ENCODE measurements around the gene COBLL1. TPM values are rescaled to one million over a fixed set of nuclear protein-coding genes. Genes with fewer than 3 reads are reported as not detected.
"Not testable (repeated sequence)": the region's sequence is repeated elsewhere in the genome, so short reads cannot be mapped to it uniquely, and the experiment has no call there.

COBLL1 gene
- total RNA-seq, 1 experiment from 2014 or later, result 4.0 TPM

DNA sequence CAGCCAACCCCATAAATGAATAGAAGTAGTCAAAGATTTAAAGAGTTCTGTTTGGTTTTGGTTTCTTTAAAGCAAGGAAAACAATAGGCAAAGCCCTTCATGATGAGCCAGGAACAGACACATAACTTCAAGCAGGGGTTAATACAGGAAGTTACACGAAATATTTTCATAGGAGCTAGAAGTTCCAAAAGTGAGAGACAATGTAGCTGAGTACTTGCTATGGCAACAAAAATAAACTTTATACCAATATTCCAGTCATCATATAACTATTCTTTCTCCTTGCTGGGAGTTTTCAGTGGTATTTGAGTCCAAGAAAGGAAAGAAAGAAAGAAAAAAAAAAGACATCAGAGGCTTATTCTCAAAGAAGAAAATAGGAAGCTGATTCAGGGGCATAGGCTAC lies 56.2 kb downstream of the COBLL1 start:
- peak; percentile 29 for DNase-seq (ENCODE audit: low read depth)

DNA sequence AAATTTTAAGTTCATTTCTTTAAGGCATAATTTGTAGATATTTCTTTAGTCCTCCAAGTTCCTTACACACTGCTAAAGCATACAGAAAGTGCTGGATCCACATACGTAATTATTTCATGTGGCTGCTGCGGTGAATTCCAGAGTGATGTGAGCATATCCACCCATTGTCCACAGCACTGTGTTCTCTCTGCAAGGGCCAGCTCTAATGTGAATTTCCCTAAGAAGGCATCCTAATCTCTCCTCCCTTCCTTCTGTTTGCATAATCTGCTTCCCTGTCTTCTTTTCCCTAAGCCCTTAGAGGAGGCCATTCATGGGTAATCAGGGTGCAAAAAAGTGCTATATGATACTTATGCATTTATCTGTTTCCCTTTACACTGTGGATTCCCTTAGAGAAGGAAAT lies 57.2 kb downstream of the COBLL1 start:
- no peak for DNase-seq (ENCODE audit: low read depth)

DNA sequence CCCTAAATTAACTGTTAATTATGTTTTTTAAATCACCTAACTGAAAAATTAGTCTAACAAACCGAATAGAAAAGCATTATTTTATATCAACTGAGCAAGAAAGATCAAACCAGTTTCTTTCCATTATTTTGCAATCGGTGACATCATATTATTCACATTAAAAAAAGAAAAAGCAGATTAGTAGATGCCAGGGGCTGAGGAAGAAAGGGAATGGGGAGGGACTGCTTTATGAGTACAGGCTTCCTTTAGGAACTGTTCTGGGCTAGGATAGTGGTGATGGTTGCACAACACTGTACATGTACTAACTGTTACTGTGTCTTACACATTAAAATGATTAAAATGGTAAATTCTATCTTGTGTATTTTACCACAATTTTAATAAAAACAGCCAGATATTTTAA lies 59.3 kb downstream of the COBLL1 start:
- DNase-seq (ENCODE audit: low read depth), result peak; percentile 34

- no peak for DNase-seq (ENCODE audit: low read depth)
Observed at GRCh38 chr2:164781394-164781793, 60.2 kb downstream of the COBLL1 start.

DNA sequence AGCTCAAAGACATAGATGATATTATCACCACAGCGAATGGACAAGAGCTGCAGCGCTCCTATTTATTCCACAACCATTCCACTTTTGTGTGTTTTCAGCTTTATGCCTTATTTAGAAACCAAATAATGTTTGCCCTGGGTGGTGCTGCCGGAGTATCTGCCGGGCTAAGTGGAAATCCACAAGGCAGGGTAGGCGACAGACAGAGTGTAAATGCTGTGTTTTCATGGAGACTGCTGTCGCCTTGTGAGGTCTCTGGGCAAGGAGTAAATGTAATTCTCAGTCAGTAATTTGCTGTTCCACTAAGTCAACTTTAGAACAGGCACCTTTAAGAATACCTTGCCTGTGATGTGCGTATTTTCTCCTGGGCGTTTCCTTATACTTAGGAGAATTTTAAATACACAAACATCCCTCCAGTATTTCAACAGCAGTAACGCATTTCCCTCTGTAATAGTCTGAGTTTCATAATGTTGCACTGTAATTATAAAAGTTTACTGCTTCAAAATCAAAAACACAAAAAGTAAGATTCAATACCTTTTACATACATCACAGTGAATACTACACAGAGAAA lies 60.9 kb downstream of the COBLL1 start:
- DNase-seq (ENCODE audit: low read depth), result no peak

DNA sequence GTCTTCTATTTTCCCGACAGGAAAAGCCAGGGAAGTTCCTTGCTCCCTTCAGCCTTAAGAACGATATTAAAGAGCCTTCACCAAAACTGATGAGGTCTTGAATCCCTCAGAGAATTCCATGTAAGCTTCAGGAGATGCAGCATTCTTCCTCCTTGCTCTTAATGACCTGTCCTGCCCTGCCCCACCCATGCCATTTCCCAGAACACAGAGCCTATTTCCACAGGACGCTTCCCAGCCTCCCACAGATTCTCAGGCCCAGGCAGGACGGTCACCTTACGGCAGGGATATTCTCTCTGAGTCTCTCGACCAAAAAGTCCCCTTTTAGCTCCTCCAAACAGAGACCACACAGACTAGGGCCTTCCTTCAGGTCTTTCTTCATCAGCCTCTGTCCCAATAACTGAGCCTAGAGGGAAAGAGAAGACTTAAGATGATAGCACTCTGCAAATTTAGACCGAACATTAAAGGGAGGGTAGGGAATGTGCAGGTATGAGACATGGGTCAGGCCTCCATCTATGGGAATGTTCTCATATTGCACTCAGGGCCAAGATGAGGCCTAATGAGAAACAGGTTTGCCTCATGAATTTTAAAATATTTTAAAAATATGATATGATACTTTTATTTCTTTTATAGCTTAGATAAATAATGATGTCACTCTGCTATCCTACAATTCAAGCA lies 62.1 kb downstream of the COBLL1 start:
- no peak for DNase-seq (ENCODE audit: low read depth)

DNA sequence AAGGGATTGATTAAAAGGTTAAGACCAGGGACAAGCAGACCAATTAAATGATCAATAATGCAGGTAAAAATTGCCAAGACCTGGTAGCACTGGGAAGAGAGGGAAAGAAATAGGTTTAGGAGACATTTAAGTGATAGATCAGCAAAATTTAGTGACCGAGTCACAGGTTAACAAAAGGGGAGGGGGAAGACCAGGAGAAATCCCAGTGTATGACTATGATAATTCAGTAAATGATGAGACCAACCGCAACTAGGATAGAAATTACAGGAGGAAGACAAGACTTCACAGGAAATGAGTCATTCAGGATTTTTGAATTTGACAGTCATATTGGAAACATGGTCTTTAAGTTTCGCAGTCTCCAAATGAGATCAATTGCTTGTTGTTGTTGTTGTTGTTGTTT lies 62.9 kb downstream of the COBLL1 start:
- no peak for DNase-seq (ENCODE audit: low read depth)

DNA sequence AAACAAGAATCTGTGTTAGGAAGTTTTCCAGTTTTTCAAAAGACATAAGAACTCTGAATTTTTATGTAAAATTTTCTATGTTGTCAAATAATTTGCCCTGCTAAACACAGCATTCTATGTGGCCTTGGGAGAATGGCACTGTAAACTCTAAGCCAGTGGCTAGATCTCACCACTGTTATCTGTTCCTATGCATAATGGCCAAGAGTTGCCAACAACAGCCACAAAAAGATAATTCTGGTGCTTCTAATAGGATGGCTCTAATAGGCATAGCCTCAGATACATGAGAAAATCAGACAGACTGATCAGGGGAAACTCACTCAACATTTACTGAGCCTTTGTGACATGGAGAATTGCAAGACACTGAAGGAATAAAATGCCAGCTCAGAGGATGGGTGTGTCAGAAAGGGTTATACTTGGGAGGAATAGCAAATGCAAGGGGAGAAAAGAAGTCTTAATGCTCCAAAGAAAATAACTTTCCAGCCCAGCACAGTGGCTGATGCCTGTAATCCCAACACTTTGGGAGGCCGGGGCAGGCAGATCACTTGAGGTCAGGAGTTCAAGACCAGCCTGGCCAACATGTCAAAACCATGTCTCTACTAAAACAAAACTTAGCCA lies 63.7 kb downstream of the COBLL1 start:
- no peak for DNase-seq (ENCODE audit: low read depth)

DNA sequence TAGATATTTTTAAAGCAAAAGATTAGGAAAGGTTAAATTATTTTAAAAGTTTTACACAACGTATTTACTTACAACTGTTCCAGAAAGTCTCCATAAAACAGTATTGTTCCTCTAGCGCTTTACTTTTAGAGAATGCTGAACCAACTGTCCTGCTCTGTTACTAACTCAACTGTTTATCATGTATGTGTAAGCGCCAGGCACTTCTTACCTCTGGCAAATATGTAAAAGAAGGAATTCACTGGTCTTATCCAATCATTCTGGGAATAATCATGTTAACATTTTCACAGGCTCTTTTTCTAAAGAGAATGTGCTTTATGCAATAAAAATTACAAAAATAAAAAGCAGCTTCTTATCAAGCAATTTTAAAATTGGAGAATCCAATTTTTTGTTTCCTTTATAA lies 68.0 kb downstream of the COBLL1 start:
- DNase-seq (ENCODE audit: low read depth), result no peak

GRCh38 chr2:164773091-164773490 lies 68.5 kb downstream of the COBLL1 start:
- DNase-seq (ENCODE audit: low read depth), result no peak

GRCh38 chr2:164771897-164772296 lies 69.7 kb downstream of the COBLL1 start:
- DNase-seq (ENCODE audit: low read depth), result no peak

DNA sequence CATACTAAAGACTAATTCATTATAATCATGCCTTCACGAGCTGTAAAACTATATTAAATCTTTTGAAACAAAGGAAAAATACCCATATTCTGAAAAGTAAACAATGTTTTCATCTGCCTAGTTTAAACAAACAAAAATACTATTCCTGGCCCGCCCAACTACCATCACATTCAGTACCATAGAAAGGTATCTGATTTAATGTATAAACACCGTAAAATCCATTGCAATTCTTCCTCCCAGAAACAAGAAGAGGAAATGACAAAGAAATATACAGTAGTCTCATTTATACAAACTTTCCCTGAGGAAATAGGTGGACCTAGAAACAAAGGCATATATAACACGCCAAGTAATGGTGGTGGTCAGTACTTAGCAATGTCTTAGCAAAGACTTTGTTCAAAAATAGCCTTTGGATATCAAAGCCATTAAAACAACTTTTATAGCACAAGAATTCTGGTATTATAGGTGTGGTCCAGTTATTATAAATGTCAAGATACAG lies 71.2 kb downstream of the COBLL1 start:
- DNase-seq (ENCODE audit: low read depth), result no peak

DNA sequence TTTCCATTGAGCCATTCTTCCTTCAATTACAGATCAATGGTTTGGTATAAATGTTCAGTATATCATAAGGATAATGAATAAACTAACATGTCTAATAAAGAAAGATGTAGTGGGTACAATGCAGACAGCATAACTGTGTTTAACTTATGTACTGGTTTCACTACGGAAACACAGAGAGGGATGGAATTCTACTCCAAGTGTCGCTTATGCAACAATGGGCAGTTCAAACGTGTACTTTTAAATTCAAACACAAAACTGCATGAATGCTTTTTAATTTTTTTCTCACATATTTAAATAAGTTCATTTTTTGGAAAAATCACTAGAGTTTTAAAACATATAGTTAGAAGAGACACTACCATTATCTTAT lies 74.7 kb downstream of the COBLL1 start:
- DNase-seq (ENCODE audit: low read depth), result no peak

DNA sequence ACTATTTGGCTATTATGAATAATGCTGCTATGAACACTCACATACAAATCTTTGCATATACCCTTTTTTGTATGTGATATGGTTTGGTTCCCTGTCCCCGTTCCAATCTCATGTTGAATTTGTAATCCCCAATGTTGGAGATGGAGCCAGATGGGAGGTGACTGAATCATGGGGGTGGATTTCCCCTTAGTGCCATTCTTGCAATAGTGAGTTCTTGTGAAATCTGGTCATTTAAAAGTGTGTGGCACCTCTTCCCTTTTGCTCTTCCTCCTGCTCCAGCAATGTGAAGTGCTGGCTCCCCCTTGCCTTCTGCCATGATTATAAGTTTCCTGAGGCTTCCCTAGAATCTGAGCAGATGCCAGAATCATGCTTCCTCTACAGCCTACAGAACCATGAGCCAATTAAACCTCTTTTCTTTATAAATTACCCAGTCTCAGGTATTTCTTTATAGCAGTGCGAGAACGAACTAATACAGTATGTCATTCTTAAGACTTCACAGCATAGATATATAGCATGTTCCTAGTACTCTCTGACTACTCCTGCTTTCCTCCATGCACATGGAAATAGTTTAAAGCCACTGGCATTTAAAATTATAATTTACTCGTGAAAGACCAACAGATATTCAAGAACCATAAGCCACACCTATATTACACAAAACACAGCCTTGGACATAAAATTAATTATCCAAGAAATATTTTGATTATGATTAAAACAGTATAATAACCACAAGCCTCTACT lies 75.2 kb downstream of the COBLL1 start:
- DNase-seq (ENCODE audit: low read depth), result no peak

- peak; percentile 23 for DNase-seq (ENCODE audit: low read depth)
Observed at GRCh38 chr2:164764996-164765395, 76.6 kb downstream of the COBLL1 start.

GRCh38 chr2:164764474-164764873 lies 77.1 kb downstream of the COBLL1 start:
- no peak for DNase-seq (ENCODE audit: low read depth)

DNA sequence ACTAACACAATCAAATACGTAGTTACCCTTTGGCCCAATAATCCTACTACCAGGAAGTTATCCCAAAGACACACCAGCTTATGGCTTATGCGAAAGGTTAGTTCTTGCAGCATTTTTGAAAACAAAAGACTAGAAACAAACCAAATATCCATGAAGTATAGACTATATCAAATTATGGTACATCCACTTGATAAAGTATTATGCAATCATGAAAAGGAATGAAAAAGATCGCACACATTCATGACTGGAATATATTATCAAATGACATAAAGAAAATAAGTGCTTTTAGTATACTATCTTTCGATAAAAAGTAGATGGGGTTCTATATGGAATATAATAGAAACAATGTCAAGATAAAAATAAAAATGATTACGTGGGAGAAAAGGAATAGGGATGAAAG lies 78.2 kb downstream of the COBLL1 start:
- DNase-seq (ENCODE audit: low read depth), result no peak

DNA sequence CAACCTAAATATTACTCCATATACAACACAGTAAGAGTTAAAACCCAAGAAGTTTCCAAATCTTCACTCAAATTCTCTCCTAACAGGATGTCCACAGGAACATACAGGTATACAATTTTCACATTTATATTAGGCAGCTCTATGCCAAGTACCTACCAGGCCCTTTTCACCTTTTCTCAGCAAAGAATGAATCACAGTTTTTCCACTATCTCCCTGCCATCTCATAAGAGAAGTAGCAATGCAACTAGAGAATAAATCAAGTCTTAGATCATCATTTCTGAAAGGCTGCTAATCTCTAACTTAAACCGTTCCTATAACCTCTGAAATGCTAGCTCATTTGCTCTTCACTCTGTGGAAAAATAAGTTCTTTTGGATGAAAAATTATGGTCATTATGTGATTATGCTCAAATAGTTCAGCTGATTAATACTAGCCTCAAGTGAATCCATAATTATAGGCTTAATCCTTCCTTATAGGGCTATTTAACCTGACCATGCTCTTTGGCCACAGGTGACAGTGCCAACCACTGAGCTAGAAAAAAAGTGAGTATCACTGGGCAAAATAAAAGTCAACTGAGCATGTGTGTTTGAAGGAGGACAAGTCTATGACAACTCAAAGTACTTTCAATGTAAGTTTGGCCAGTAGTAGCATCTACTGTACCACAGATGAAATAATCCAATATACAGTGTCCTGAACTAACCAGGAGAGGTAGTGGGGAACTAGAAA lies 79.7 kb downstream of the COBLL1 start:
- no peak for DNase-seq (ENCODE audit: low read depth)

- DNase-seq (ENCODE audit: low read depth), result not testable (repeated sequence)
Observed at GRCh38 chr2:164761201-164761600, 80.4 kb downstream of the COBLL1 start.

GRCh38 chr2:164760179-164760578 lies 81.4 kb downstream of the COBLL1 start:
- no peak for DNase-seq (ENCODE audit: low read depth)

DNA sequence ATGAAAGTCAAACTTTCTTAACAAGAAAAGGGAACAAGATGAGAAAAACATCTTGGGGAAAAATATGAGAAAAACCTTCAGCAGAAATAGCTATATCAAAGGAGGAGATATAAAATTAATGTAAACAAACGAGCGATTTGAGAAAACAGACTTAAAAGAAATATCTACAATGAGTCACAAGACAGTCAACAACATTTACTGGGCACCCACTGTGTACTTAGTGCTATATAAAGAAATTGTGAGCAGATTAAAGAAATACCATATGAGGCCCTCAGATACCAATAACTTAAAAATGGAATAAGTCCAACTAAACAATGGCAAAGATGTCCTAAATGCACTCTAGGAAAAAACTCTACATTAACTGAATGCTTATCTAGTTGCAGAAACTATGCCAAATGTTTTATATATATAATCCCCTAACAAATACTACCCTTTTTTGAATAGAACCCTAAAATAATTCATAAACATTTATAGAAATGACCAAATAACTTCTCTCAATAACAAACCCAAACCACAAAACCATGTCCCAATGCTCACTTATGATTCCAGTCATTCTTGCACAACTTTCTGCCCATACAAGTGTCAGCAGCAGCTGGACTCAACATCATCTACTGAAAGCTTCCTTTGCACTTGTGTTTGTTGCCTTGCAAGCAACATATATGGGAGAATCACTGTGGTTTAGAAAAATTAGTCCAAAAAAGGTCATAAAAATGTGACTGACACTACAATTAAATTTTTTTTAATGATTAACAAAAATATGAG lies 83.5 kb downstream of the COBLL1 start:
- peak; percentile 89 for DNase-seq (ENCODE audit: low read depth)
